HG02588 (cell line): ENCODE measurements around the gene LRP1B.
"Not testable (repeated sequence)": the region's sequence is repeated elsewhere in the genome, so short reads cannot be mapped to it uniquely, and the experiment has no call there.

Experiments used
- ATAC-seq: cut with Tn5 transposase; IDR thresholded peaks from one replicate; pipeline ENCODE4 v1.9.1; 2021; ENCODE audit warnings: mild to moderate bottlenecking, moderate library complexity; ENCODE audit not compliant: unreplicated experiment

LRP1B gene

GRCh38 chr2:140986456-140986855 is 1144.4 kb downstream of the LRP1B start:
- no peak for ATAC-seq

DNA sequence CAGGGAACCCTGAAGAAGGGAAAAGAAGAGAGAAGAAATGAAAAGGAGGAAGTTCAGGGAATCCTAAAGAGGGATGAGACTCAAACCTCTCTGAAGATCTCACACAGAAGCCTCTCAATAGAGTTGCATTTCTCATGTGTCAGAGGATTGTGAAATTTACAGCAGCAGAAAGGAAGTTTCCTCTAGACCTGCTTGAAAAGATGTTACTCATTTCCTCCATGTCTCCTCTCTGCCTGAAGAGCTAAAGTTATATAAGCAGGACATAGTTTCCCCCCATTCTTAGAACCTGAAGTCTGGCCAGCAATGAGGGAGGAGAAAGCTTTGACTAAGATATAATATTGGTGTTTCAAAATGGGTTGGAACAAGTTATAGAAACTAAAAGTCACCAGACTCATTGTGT is 1155.6 kb downstream of the LRP1B start:
- ATAC-seq: no peak

GRCh38 chr2:140972724-140973123 is 1158.1 kb downstream of the LRP1B start:
- ATAC-seq: no peak

GRCh38 chr2:140964324-140964723 is 1166.5 kb downstream of the LRP1B start:
- ATAC-seq: not testable (repeated sequence)

DNA sequence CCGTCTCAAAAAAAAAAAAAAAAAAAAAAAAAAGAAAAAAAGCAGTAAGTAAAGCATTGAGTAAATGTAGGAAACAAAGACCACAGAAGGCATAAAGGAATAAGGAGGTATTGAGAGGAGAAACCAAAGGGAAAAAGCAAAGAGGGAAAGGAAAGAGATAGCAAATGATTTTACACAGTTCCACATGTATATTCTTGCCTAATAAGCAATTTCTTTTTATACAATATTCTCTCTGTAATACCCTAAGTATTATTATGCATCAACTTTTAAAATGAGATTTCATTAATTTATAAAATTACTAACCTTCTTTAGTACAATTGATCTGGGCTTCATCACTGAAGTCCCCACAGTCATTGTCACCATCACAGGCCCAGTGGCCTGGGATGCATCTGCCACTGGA is 1180.9 kb downstream of the LRP1B start:
- no peak for ATAC-seq

DNA sequence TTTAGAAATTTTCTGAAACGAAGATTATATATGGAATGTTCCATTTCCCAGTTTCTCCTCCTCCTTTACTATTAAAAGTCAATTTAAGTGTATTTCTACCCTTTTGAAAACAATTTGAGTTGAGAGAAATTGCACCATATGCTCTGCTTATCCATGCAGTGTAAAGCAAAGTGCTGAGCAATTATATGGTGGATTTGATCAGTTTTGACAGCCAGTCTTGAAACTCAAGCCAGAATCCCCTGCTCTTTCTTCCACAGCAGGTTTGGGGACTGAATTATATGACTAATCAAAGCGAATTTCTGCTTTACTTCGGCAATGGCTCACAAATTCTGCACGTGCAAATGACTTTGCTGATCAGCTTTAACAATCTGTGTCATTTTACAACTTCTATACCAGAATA is 1183.6 kb downstream of the LRP1B start:
- no peak for ATAC-seq

DNA sequence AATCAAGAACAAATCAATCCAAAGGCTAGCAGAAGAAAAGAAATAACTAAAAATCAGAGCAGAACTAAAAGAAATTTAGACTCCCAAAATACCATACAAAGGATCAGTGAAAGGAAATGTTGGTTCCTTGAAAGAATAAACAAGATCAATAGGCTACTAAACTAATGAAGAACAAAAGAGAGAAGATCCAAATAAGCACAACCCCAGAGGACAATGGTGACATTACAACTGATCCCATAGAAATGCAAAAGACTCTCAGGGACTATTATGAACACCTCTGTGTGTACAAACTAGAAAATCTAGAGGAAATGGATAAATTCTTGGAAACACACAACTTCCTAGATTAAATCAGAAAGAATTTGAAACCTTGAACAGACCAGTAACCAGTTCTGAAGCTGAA is 1186.9 kb downstream of the LRP1B start:
- no peak for ATAC-seq

GRCh38 chr2:140942284-140942683 is 1188.5 kb downstream of the LRP1B start:
- ATAC-seq: no peak

GRCh38 chr2:140929849-140930248 is 1201.0 kb downstream of the LRP1B start:
- ATAC-seq: no peak

DNA sequence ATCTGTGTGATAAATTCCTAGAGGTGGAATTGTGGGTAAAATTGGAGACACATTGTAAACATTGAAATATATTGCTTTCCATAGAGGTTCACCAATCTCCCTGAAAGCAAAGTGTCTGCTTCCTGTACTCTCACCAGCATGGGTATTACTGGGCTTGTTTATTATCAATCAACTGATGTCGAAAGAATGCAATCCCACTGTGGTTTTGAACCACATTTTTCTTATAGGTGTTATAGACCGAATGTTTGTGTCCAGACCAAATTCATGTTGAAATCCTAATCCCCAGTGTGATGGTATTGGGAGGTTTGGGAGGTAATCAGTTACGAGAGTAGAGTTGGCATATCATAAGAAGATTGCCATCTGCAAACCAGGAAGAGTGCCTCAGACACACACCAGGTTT is 1212.4 kb downstream of the LRP1B start:
- ATAC-seq: no peak

- ATAC-seq: no peak
These were observed 1214.4 kb downstream of the LRP1B start for GRCh38 chr2:140916410-140916809.

DNA sequence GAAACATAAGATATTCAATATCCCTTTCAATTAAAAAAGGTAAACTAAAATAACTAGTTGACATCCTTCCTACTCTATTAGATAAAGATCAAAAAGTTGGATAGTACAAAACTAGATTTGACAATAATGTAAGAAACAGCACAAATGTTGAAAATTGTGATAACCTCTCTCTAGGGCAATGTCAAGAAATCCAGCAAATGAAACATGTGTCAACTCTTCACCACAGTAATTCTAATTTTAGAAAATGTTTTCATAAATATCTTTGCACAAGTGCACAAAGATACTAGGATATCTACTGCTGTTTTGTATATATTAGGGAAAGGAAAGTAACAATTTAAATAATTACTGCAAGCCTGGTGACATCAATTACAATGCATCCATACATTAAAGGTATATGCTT is 1220.1 kb downstream of the LRP1B start:
- ATAC-seq: no peak

DNA sequence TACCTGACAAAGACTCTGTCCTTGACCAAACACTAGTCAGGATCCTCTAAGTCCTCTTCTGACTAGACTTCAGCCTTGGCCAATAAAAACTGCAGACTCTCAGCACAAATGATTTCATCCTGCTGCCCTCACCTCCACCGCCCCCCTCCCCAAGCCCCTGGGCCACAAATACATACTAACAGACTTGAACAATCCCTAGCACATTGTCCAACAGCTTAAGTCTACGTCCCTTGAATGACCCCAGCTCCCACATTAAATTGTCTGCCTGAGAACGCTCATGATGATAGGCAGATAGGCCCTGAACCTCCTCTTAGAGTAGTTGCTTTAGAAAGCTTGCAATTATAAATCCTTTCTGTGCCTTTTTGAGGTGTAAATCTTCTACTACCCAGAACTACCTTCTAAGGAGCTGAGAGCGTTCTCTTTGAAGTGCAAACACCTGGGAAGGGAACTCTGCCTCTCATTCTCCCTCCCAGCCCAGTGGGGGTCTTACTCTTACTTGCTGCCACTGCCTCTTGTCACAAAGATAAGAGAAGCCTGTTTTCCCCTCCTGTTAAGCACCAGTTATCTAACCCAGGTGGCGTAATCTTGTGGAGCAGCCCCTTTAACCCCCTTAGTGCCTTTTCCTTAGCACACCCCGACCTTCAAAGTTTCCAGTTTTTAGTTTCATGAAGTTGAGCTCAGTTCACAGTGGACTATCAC is 1225.6 kb downstream of the LRP1B start:
- no peak for ATAC-seq

DNA sequence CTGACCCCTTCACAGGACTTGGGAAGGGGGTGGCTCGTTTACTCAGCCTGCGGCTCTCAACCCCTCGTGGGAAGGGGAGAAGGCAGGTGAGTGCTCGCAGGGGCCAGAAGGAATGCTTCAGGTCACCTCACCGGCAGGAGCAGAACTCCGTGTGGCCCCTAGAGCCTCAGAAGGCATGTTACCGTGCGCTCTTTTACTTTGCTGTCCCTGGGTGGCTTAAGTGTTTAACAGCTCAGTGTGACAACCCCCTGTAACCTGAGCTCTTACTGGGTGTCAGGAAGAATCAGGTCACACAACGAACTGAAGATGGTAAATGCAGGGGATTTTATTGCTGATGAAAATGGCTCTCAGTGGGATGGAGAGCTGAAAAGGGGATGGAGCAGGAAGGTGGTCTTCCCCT is 1235.4 kb downstream of the LRP1B start:
- no peak for ATAC-seq

- no peak for ATAC-seq
These were observed 1237.1 kb downstream of the LRP1B start for GRCh38 chr2:140893685-140894084.

DNA sequence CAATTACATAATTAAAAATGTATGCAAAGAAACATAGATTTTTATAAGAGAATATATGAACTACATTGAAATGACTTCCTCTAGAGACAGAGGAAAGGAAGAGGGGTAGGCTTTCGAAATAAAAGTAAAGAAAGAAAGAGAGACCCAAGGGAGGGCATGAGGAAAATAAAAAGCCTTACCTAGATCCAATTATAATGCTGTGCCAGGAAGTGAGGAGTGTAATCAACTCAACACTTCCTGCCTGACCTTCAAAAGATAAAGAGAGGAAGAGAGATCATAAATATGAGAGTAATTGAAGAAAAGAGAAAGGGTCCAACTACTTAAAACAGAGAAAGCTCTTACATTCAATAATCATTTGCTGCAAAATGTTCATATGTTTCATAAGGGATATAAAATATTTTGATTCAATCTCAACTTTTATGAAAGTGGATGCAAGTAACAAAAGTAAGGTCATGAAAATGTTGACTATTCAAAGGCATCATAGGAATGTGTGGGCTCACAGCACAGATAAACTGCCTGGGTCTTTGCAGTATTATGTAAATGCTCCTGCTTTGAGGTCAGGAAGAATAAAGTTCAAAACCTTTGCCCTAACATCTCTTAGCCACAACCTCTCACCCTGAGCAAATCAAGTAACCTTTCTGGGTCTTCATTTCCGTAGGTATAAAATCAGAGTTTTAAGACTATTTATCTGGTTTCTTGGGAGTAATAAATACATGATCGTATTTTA is 1237.7 kb downstream of the LRP1B start:
- ATAC-seq: no peak

DNA sequence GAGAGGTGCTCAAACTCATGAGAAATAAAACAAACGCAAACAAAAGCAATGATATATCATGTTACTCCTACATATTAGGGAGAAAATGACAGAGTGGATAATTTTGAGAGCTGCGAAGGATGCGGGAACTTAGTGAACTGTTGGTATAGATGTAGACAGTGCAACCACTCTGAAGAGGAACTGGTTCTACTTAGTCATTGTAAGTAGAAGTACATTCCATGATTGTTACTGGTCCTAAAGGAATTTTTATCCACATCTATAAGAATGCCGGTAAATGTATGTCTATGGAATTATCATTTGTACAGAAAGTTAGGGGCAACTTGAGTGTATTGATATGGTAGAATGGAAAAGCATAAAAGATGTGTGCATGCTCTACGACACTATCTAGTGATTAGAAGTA is 1238.4 kb downstream of the LRP1B start:
- ATAC-seq: no peak

DNA sequence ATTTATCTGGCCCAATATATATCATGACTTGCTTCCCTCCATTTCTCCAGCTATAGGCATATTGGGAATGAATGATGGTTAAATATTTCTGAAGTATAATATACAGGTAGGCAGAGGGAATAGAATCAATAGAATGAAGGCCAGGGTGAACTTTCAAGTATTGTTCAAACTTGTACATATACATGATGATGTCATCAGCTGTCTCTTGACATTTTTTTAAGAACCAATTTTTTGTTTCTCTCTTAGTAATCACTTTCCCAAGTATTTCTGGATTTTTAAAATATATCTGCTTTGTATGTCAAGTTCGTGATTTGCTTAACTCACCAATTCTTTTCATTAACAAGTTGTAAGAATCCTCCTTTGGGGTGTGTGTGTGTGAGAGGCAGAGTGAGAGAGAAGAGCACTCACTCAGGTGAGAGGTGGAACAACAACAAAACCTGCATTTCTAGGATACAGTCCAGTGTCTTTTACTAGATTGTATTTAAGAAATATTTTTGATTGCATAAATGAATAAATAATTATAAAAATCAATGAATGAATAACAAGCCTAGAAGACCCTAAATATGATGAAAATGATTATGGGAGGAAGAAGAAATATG is 1239.1 kb downstream of the LRP1B start:
- ATAC-seq: peak; percentile 47

DNA sequence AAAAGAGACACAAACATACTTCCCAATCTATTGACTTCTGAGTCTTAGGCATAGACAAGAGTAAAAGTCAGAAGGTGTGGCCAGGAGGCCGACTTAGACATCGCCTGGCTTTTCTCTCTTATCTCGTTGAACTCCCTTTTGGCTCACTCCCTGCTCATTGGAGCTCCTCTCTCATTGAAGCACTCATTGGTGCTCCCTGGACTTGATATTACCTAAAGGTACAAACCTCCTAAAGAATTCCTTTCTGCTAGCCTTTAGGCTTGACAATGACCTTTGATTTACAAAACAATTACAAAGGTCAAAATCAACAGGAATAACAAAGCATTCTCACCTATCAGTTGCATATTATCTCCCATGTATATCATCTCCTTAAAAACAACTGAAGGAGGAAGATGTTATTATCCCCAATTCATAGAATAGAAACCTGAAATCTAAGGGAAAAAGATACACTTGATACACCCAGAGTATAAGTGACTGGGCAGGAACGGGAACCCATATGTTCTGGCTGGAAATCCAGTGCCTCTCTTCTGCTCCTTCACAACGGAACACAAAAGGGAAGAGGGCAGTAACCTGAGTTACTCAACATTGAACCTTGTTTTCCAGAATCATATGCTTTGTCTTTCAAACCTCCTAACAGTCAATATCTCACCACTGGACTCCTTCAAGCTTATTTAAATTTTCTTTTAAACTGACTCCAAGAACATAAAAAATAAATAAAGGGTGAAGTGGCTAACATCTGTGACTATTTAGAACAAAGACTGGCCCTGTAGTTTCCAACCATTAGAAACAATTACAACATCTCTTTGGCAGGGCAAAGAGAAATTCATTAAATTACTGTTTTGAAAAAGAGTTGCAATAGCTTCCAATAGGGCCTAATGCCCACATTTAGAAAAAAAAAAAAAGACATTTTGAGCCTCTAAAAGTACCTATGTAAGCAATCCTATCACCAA is 1247.9 kb downstream of the LRP1B start:
- ATAC-seq: no peak

GRCh38 chr2:140880573-140880972 is 1250.2 kb downstream of the LRP1B start:
- no peak for ATAC-seq

GRCh38 chr2:140876015-140876414 is 1254.8 kb downstream of the LRP1B start:
- no peak for ATAC-seq
